GM10248 (cell line): ENCODE results near the gene UNC5B.

Experiments
- CTCF ChIA-PET: fragments of 300-600 bp; sonication (Branson Sonifier 250); formaldehyde crosslinking; extraction: SDS; loops from one replicate; lab custom pipeline; 2021; ENCODE audit warnings: antibody characterized with exemption; lab: Yijun Ruan, JAX
- POLR2A ChIA-PET: fragments of 350-650 bp; sonication (Branson Sonifier 250); formaldehyde crosslinking; extraction: SDS; loops from one replicate; lab custom pipeline; 2020; ENCODE audit warnings: antibody characterized with exemption; lab: Yijun Ruan, JAX
- DNase-seq: peaks from one replicate; pipeline ENCODE4 v3.0.0; 2012; ENCODE audit errors: extremely low spot score
- CTCF ChIP-seq: IDR thresholded peaks from 2 replicates; pipeline ENCODE4 v1.5.1; 2012; ENCODE audit warnings: mild to moderate bottlenecking, low read depth; ENCODE audit errors: extremely low read depth, missing control alignments, control extremely low read depth

UNC5B gene

GRCh38 chr10:71281646-71282322, 69.4 kb downstream of the UNC5B start:
- TF ChIP-seq CTCF: no peak
- POLR2A ChIA-PET: no interaction called here
- CTCF ChIA-PET: interaction anchor here (0.8 to 1.0 kb wide), 2 partner anchors 12 to 358 kb away, joined by 3 read pairs; no protein-coding TSS in a partner anchor
- no peak for DNase-seq

GRCh38 chr10:71282323-71282680, 69.9 kb downstream of the UNC5B start:
- no peak for TF ChIP-seq CTCF
- ChIA-PET CTCF (interaction anchor here (0.8 to 1.0 kb wide), 2 partner anchors 12 to 358 kb away, joined by 3 read pairs; no protein-coding TSS in a partner anchor), POLR2A (no interaction called here)
- no peak for DNase-seq

GRCh38 chr10:71283410-71283809, 71.0 kb downstream of the UNC5B start:
- no peak for TF ChIP-seq CTCF
- ChIA-PET POLR2A (no interaction called here), CTCF (interaction anchor here (0.6 to 3.7 kb wide), 4 partner anchors 10 to 358 kb away, joined by 3 to 24 read pairs (median 8); no protein-coding TSS in a partner anchor)
- no peak for DNase-seq

GRCh38 chr10:71283876-71284275, 71.5 kb downstream of the UNC5B start:
- CTCF ChIA-PET: interaction anchor here (1.0 to 3.7 kb wide), 6 partner anchors 9 to 361 kb away, joined by 3 to 24 read pairs (median 4); no protein-coding TSS in a partner anchor

GRCh38 chr10:71284544-71285179, 72.3 kb downstream of the UNC5B start:
- DNase-seq: no peak
- ChIA-PET CTCF (interaction anchor here (0.9 to 3.7 kb wide), 10 partner anchors 8 to 381 kb away, joined by 3 to 24 read pairs (median 4); no protein-coding TSS in a partner anchor), POLR2A (no interaction called here)

More at GRCh38 chr10:71283876-71284275, 71.5 kb downstream of the UNC5B start:
- DNase-seq: no peak
- TF ChIP-seq CTCF: no peak
- POLR2A ChIA-PET: no interaction called here

More at GRCh38 chr10:71284544-71285179, 72.3 kb downstream of the UNC5B start:
- no peak for TF ChIP-seq CTCF
